KMS-11 (cell line): ENCODE measurements around the gene SLC26A8.
"Not testable (repeated sequence)": the region's sequence is repeated elsewhere in the genome, so short reads cannot be mapped to it uniquely, and the experiment has no call there.

Source experiments
- H2AFZ ChIP-seq: fragments of 200-600 bp; sonication (generic); 2 replicates; pipeline ENCODE4 v1.6.1; 2016; ENCODE audit warnings: antibody characterized with exemption, mixed run types, low read depth
- H3K27ac ChIP-seq: fragments of 200-600 bp; sonication (generic); 2 replicates; pipeline ENCODE4 v1.6.1; 2016; ENCODE audit warnings: mild to moderate bottlenecking, mixed run types
- H3K27me3 ChIP-seq: fragments of 200-600 bp; sonication (generic); 2 replicates; pipeline ENCODE4 v1.6.1; 2017; ENCODE audit warnings: mild to moderate bottlenecking, low read depth, mixed run types, moderate library complexity; ENCODE audit not compliant: insufficient read depth
- H3K36me3 ChIP-seq: fragments of 200-600 bp; sonication (generic); 2 replicates; pipeline ENCODE4 v1.6.1; 2017; ENCODE audit warnings: mild to moderate bottlenecking, mixed run types; ENCODE audit not compliant: insufficient read depth
- H3K4me1 ChIP-seq: fragments of 200-600 bp; sonication (generic); 2 replicates; pipeline ENCODE4 v1.6.1; 2016; ENCODE audit warnings: mild to moderate bottlenecking, low read depth, mixed run types; ENCODE audit not compliant: poor library complexity, severe bottlenecking
- H3K4me2 ChIP-seq: fragments of 200-600 bp; sonication (generic); 2 replicates; pipeline ENCODE4 v1.7.0; 2016; ENCODE audit warnings: mild to moderate bottlenecking, mixed run types
- H3K4me3 ChIP-seq: fragments of 200-600 bp; sonication (generic); IDR thresholded peaks from 2 replicates; pipeline ENCODE4 v1.6.1; 2017; ENCODE audit warnings: low read depth, low read length, mixed read lengths; ENCODE audit not compliant: insufficient read depth
- H3K79me2 ChIP-seq: fragments of 200-600 bp; sonication (generic); 2 replicates; pipeline ENCODE4 v1.6.1; 2016; ENCODE audit warnings: low read depth, mixed run types; ENCODE audit not compliant: insufficient read depth
- H3K9ac ChIP-seq: fragments of 200-600 bp; sonication (generic); 2 replicates; pipeline ENCODE4 v1.6.1; 2016; ENCODE audit warnings: mild to moderate bottlenecking, mixed run types
- H4K20me1 ChIP-seq: fragments of 200-600 bp; sonication (generic); 2 replicates; pipeline ENCODE4 v1.6.1; 2016; ENCODE audit warnings: mild to moderate bottlenecking, mixed run types; ENCODE audit not compliant: insufficient read depth
- TF ChIP-seq, protein P1 (sequence below): fragments of 200-600 bp; sonication (generic); conservative IDR thresholded peaks from 2 replicates; pipeline ENCODE4 v1.6.1; 2017; ENCODE audit warnings: low read depth, mild to moderate bottlenecking, antibody characterized with exemption, low read length, moderate library complexity, mixed read lengths

SLC26A8 gene

DNA sequence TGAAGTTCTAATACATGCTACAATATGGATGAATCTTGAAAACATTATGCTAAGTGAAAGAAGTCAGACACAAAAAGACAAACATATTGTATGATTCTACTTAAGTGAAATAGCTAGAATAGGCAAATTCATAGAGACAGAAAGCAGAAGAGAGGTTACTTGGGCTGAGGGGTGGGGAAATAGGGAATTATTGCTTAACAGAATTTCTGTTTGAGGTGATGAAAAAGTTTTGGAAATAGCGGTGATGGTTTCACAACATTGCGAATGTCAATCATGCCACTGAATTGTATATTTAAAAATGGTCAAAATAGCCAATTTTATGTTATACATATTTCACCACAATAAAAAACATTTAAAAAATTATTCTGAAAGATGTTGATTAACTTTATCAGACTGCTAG is 6.1 kb downstream of the SLC26A8 start:
- H3K4me1 ChIP-seq: no peaks in the 10 kb centered on the region
- no peak overlapping the region for H3K27ac ChIP-seq
- TF ChIP-seq, protein P1, sequence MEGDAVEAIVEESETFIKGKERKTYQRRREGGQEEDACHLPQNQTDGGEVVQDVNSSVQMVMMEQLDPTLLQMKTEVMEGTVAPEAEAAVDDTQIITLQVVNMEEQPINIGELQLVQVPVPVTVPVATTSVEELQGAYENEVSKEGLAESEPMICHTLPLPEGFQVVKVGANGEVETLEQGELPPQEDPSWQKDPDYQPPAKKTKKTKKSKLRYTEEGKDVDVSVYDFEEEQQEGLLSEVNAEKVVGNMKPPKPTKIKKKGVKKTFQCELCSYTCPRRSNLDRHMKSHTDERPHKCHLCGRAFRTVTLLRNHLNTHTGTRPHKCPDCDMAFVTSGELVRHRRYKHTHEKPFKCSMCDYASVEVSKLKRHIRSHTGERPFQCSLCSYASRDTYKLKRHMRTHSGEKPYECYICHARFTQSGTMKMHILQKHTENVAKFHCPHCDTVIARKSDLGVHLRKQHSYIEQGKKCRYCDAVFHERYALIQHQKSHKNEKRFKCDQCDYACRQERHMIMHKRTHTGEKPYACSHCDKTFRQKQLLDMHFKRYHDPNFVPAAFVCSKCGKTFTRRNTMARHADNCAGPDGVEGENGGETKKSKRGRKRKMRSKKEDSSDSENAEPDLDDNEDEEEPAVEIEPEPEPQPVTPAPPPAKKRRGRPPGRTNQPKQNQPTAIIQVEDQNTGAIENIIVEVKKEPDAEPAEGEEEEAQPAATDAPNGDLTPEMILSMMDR: no peak
- H3K9ac ChIP-seq: no peak overlapping the region
- H3K4me2 ChIP-seq: no peak overlapping the region
- no peaks in the 10 kb centered on the region for H3K36me3 ChIP-seq
- no peaks in the 10 kb centered on the region for H3K27me3 ChIP-seq
- H3K4me3 ChIP-seq: no peak overlapping the region
- H3K79me2 ChIP-seq: no peaks in the 10 kb centered on the region
- H4K20me1 ChIP-seq: no peaks in the 10 kb centered on the region
- H2AFZ ChIP-seq: no peak overlapping the region

DNA sequence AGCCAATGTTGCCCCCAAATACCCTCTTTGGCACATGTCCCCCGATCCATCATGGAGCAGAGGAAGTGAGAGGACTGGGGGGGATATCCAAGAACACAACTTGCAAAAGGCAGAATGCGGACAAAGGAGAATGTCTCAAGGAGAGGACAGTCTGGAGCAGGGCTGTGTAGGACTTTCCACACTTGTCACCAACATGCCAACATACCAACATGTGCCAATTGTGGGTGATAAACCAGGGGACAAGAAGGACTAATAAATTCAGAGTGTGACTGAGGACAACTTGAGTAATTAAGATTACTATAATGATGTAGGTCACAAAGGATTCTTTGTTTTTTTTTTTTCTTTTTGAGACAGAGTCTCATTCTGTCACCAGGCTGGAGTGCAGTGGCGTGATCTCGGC is 8.8 kb downstream of the SLC26A8 start:
- Histone ChIP-seq H2AFZ (no peak overlapping the region), H3K27me3 (no peaks in the 10 kb centered on the region), H3K4me1 (no peaks in the 10 kb centered on the region), H3K27ac (no peak overlapping the region), H3K36me3 (no peaks in the 10 kb centered on the region), H3K4me2 (no peak overlapping the region), H3K9ac (no peak overlapping the region), H3K4me3 (no peak overlapping the region), H3K79me2 (no peaks in the 10 kb centered on the region), H4K20me1 (no peaks in the 10 kb centered on the region)
- TF ChIP-seq, protein P1: no peak

DNA sequence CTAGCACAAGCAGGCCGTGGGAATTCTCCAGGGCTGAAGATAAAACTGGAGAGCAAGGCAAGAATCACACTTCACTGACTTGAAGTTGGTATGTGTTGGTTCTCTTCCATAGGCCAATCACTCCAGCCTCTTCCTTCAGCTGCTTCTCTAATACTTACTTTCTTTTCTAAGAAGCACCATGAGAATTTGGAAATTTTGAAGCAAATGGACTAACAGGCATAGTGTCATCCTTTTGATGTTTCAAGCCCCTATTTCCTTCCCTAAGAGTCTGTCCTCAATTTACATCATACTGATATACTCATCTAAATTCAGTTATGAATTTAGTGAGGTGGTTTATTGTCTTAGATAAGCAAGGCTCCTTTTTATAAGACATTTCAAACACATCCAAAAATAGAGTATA is 24.0 kb downstream of the SLC26A8 start:
- TF ChIP-seq, protein P1: no peak
- Histone ChIP-seq H3K79me2 (no peaks in the 10 kb centered on the region), H3K4me1 (no peaks in the 10 kb centered on the region), H3K4me3 (no peak overlapping the region), H3K27ac (no peak overlapping the region), H3K27me3 (no peaks in the 10 kb centered on the region), H3K4me2 (no peak overlapping the region), H3K9ac (no peak overlapping the region), H2AFZ (no peak overlapping the region), H4K20me1 (no peaks in the 10 kb centered on the region), H3K36me3 (no peaks in the 10 kb centered on the region)

DNA sequence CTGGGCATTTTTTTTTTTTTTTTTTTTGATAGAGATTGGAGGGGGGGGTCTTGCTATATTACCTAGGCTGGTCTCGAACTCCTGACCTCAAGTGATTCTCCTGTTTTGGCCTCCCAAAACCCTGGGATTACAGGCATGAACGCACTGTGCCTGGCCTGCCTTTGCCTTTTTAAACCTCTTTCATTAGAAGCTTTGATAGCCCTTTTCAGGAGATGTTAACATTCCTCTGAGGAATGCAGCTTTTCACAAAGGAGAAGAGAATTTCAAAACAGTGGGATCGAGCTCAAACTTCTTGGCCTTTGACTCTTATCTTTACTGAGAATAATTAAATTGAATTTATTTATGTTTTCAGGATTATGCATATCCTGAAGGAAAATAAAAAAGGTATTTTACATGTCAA is 31.3 kb downstream of the SLC26A8 start:
- no peak overlapping the region for H3K9ac ChIP-seq
- no peak overlapping the region for H3K4me2 ChIP-seq
- H3K4me3 ChIP-seq: no peak overlapping the region
- no peaks in the 10 kb centered on the region for H3K79me2 ChIP-seq
- H3K27ac ChIP-seq: no peak overlapping the region
- H2AFZ ChIP-seq: no peak overlapping the region
- no peaks in the 10 kb centered on the region for H3K4me1 ChIP-seq
- no peaks in the 10 kb centered on the region for H3K27me3 ChIP-seq
- no peaks in the 10 kb centered on the region for H3K36me3 ChIP-seq
- no peaks in the 10 kb centered on the region for H4K20me1 ChIP-seq
- TF ChIP-seq, protein P1: no peak

DNA sequence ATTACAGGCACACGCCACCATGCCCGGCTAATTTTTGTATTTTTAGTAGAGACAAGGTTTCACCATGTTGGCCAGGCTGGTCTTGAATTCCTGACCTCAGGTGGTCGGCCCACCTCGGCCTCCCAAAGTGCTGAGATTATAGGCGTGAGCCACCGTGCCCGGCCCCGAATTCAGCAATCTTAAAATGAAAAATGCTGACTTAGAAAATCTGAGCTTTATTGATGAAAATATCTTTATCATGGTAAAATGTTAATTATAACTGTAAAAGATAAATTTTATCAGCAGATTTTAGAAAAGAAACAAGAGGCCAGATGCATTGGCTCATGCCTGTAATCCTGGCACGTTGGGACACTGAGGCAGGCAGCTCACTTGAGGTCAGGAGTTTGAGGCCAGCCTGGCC is 36.4 kb downstream of the SLC26A8 start:
- not testable (repeated sequence) for H2AFZ ChIP-seq, H3K27ac ChIP-seq, H3K4me2 ChIP-seq, H3K27me3 ChIP-seq, H3K4me1 ChIP-seq, H3K9ac ChIP-seq, H3K79me2 ChIP-seq, H4K20me1 ChIP-seq, H3K36me3 ChIP-seq, H3K4me3 ChIP-seq
